Measurements from ENCODE around the gene CDX1. TPM values are rescaled to one million over a fixed set of nuclear protein-coding genes. Genes with fewer than 3 reads are reported as not detected.

The CDX1 gene
- not detected in 2 replicates for total RNA-seq

GRCh38 chr5:150166650-150167511 lies at the start of gene CDX1:
Gene CDX1, plus strand, starts transcription at chr5:150166778. Its CDS starts 99 bp downstream, at chr5:150166877.
- intact Hi-C loops (cut with micrococcal nuclease), result no loop called here

GRCh38 chr5:150117945-150118560 lies 48.5 kb upstream of the CDX1 start:
- intact Hi-C loops (cut with micrococcal nuclease), result no loop called here

- intact Hi-C loops (cut with micrococcal nuclease), result no loop called here
These were observed 47.9 kb upstream of the CDX1 start for GRCh38 chr5:150118561-150119229.

GRCh38 chr5:150119421-150120061 lies 47.0 kb upstream of the CDX1 start:
- intact Hi-C loops (cut with micrococcal nuclease), result no loop called here

- intact Hi-C loops (cut with micrococcal nuclease), result no loop called here
These were observed 46.5 kb upstream of the CDX1 start for GRCh38 chr5:150120062-150120441.

- intact Hi-C loops (cut with micrococcal nuclease), result no loop called here
These were observed 45.7 kb upstream of the CDX1 start for GRCh38 chr5:150120617-150121447.

GRCh38 chr5:150121448-150122157 lies 45.0 kb upstream of the CDX1 start:
- intact Hi-C loops (cut with micrococcal nuclease), result loop anchor here (2.0 kb wide), 1 partner anchor 121 kb away; the partner anchor contains the start of genes HMGXB3 and TIGD6

GRCh38 chr5:150122158-150122510 lies 44.4 kb upstream of the CDX1 start:
- intact Hi-C loops (cut with micrococcal nuclease), result loop anchor here (2.0 kb wide), 1 partner anchor 121 kb away; the partner anchor contains the start of genes HMGXB3 and TIGD6

GRCh38 chr5:150122536-150123481 lies 43.8 kb upstream of the CDX1 start:
- intact Hi-C loops (cut with micrococcal nuclease), result loop anchor here (2.0 kb wide), 1 partner anchor 122 kb away; the partner anchor contains the start of genes HMGXB3 and TIGD6

- intact Hi-C loops (cut with micrococcal nuclease), result loop anchor here (2.0 kb wide), 1 partner anchor 123 kb away; the partner anchor contains the start of genes HMGXB3 and TIGD6
These were observed 43.0 kb upstream of the CDX1 start for GRCh38 chr5:150123542-150123941.

GRCh38 chr5:150124111-150124557 lies 42.4 kb upstream of the CDX1 start:
- intact Hi-C loops (cut with micrococcal nuclease), result no loop called here

- intact Hi-C loops (cut with micrococcal nuclease), result no loop called here
These were observed 42.0 kb upstream of the CDX1 start for GRCh38 chr5:150124596-150124995.

GRCh38 chr5:150125334-150125733 lies 41.2 kb upstream of the CDX1 start:
- intact Hi-C loops (cut with micrococcal nuclease), result no loop called here

- intact Hi-C loops (cut with micrococcal nuclease), result no loop called here
These were observed 40.2 kb upstream of the CDX1 start for GRCh38 chr5:150126199-150126920.

GRCh38 chr5:150126921-150127265 lies 39.7 kb upstream of the CDX1 start:
- intact Hi-C loops (cut with micrococcal nuclease), result no loop called here

GRCh38 chr5:150129454-150129812 lies 37.1 kb upstream of the CDX1 start:
- intact Hi-C loops (cut with micrococcal nuclease), result no loop called here

- intact Hi-C loops (cut with micrococcal nuclease), result loop anchor here (1.0 kb wide), 3 partner anchors 88 to 306 kb away; no protein-coding TSS in a partner anchor
These were observed 36.6 kb upstream of the CDX1 start for GRCh38 chr5:150129813-150130492.
